ENCODE measurements around the gene WDFY4.

WDFY4 gene

DNA sequence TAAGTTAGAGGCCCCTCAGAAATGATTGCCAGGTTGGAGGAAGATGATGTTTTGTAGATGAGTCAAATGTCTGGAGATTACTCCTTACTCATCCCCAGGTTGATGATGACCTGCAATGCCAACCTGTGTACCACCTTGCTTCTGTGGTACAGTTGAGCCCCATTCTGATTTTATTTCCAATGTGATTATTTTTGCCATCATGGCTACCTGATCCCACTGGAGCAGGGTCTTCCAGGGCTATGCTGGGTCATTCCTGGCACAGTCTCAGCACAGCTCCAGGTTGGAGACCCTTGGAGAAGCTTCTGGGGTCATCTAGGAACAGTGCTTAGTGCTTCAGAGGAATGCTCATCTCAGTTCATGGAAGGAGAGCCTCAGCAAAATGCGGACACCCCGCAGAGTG lies 220.6 kb downstream of the WDFY4 start:
- DNase-seq (ENCODE audit: low read depth in 3 of 3), result no peak

GRCh38 chr10:48906841-48907240 lies 222.2 kb downstream of the WDFY4 start:
- no peak for DNase-seq (ENCODE audit: low read depth in 3 of 3)

DNA sequence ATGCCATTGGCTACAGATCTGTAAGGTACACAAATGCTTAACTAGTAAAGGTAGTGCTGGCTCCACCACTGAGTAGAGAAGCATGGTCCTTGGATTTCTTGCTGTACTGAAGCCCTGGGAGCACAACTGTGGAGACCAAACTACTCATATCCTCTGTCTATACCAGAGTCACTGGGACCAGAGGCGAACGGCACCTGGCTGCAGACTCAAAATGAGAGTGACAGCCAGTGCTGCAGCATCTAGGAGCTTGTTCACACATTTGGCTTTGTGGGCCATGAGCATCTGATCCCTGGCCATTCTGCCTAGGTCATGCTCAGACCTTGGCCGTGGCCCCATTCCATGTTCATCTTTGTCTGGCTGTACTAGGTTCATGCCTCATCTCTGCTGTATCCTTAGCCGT lies 223.1 kb downstream of the WDFY4 start:
- no peak for DNase-seq (ENCODE audit: low read depth in 3 of 3)

DNA sequence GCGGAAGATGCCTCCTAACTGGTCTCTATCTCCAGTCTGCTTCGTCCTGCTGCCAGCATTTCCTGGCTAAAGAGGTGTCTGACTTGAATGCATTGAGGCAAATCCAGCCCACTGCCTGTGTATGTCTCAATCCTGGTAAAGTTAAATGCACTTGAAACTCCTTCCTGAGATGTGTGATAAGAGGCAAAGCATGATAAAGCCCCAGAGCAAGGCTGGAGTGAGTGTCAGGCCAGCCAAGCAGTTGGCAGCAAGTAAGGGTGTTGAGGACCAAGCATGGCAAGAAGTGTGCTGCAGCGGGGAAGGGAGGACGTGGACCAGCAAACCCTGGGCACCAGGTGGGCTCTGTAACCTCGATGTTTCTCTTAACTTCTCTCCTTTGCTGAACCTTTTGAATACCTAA lies 225.9 kb downstream of the WDFY4 start:
- no peak for DNase-seq (ENCODE audit: low read depth in 3 of 3)

- no peak for DNase-seq (ENCODE audit: low read depth in 3 of 3)
Measured at GRCh38 chr10:48913674-48914073, 229.0 kb downstream of the WDFY4 start.

- no peak for DNase-seq (ENCODE audit: low read depth in 3 of 3)
Measured at GRCh38 chr10:48923748-48924147, 239.1 kb downstream of the WDFY4 start.

- DNase-seq (ENCODE audit: low read depth in 3 of 3), result no peak
Measured at GRCh38 chr10:48924988-48925387, 240.3 kb downstream of the WDFY4 start.

- no peak for DNase-seq (ENCODE audit: low read depth in 3 of 3)
Measured at GRCh38 chr10:48926255-48926654, 241.6 kb downstream of the WDFY4 start.

DNA sequence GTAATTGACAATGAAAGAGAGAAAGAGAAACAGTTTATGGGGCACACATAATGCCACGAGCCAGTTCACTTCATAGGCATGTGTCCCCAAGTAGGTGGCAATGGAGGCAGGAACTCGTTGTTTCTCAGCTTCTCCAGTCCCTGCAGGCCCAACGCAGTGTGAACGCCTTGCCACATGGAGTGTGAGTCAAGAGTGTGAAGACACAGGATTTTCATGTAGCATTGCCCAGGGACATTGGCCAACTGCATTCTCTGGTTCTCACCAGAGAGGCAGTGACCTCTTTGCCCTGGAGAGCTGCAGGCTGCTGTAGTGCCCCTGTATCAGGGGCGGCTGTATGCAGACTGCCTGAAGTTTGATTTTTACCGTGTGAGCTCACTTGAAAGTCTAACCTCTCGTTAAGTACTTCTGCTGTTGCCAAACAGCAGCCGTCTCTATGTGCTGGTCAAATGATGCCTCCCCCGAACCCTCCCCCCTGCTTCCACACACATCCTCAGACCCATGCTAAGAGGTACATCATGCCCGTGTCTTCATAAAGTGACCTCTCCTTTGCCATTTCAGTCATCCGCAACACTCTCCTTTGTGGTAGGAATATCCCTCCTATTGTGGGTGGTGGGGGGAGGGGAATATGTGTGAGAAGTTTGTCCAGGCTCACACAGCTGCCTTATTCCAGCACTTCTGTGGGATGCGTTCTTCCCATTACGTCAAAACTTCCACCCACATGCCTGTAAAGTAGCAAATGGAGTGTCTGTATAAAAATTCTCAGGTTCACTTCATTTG lies 242.3 kb downstream of the WDFY4 start:
- DNase-seq (ENCODE audit: low read depth in 3 of 3), result no peak

DNA sequence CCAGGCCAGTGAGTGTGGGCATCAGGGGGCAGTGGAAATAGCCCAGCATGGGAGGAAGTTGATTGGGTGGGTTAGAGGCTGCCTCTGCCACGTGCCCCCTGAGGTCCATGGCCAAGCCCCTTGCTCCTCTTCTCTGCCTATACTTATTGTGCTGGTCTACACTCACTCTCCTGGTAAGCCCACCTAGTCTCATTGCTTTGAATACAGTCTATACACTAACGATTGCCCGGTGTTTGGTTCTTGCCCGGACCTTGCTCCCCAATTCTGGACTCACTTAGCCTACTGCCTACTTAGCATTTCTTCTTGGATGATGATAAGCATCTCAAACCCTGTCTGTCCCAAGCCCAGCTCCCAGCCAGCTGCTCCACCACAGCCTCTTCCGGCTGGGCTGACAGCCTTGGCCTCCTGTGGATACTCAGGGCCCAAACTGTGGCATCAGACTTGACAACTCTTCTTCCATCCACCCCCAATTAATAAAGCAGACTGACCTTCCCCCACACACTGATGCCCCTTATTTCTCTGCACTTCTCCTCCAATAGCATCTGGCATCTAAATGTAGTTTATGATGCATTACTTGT lies 244.8 kb downstream of the WDFY4 start:
- no peak for DNase-seq (ENCODE audit: low read depth in 3 of 3)

- no peak for DNase-seq (ENCODE audit: low read depth in 3 of 3)
Measured at GRCh38 chr10:48931188-48931587, 246.5 kb downstream of the WDFY4 start.

DNA sequence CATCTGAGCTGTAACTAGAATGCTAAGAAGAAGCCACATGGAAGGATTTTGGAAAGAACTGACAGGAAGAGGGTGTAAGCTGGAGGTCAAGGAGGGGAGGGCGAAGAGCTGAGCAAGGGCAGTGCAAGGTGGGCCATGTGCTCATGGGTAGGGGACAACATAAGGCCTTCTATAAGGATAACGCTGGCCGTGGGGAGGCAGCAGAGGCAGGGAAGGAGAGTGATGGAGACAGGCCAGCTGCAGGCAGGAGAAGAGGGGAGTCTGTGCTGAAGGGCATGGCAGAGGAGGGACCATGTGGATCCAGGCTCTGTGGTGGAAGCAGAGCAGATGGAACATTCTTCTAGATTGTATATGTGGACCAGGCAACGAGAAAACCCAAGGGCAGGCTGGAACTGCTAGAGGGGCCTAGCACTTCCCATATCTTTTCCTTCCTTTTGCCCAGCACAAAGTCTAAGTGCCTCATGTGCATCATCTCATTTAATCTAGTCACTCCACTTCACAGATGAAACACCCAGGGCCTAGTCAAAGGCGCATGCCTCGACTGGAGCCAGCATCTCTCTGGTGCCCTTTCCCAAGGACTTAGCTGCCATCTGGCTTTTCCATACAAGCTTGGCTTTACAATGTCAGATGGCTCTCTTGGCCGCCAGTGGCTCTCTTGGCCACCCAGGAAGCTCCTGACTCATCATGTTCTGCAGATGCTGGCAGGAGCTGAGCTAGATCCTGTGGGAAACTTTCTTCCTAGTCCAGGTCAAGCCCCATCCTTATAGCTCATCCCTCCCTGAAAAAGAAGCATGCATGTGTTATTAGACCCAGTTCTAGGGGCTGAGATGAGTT lies 248.4 kb downstream of the WDFY4 start:
- no peak for DNase-seq (ENCODE audit: low read depth in 3 of 3)

DNA sequence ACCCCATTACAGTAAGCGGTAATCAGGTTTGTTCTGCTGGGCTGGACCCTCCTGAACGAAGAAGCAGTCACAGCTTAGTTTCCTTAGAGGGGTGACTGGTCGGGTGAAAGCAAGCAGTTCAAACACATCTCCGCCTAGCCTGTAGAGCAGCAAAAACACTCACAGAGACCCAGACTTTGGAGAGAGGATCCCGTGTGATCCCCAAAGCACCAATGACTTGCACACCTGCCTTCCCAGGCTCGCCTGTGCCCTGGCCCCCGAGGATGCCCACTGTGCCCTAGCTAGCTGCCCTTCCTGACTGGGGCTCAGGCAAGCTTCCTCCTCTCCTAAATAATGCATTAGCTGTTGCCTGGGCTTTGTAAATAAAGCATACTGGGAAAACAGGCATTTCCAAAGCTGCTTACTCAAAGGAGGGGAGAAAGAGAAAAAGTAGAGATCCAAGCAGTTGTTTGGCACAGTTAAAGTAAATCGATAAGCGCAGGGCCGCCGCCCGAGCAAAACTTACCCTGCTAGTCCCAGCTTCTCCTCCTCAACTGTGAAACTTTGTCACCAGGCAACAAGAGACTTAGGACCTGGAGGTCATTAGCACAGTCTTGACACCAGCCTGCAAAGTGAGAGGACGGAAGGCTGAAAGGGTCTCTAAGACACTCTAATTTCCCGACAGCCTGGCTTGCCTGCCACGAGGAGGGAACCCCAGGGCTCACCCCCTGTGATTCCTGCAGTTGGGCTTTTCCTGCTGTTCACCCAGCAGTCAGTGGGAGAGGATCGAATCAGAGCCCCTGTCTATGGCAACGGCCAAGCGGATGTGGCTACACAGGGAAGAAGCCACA lies 250.2 kb downstream of the WDFY4 start:
- DNase-seq (ENCODE audit: low read depth in 3 of 3), result no peak

- DNase-seq (ENCODE audit: low read depth in 3 of 3), result no peak
Measured at GRCh38 chr10:48935577-48935976, 250.9 kb downstream of the WDFY4 start.

DNA sequence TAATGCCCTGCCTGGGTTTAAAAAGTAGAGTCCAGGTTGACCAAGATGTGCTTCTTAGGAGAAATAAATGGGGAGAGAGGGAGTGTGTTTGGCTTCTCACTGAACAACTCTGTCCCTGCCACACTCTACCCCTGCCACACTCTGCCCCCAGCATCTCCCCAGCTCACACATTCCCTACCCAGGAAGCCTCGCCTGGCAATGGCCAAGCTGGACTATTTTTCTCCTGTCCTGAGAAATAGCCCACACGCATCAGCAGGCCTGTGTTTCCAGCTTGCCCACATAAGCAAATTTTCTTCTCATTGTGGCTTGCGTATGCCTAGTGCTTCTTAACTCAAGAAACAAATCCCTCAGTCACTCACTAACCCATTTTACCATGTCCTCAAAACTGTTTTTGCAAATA lies 253.1 kb downstream of the WDFY4 start:
- DNase-seq (ENCODE audit: low read depth in 3 of 3), result no peak

GRCh38 chr10:48938281-48938680 lies 253.6 kb downstream of the WDFY4 start:
- DNase-seq (ENCODE audit: low read depth in 3 of 3), result no peak

GRCh38 chr10:48938990-48939536 lies 254.4 kb downstream of the WDFY4 start:
- DNase-seq (ENCODE audit: low read depth in 3 of 3), result no peak

DNA sequence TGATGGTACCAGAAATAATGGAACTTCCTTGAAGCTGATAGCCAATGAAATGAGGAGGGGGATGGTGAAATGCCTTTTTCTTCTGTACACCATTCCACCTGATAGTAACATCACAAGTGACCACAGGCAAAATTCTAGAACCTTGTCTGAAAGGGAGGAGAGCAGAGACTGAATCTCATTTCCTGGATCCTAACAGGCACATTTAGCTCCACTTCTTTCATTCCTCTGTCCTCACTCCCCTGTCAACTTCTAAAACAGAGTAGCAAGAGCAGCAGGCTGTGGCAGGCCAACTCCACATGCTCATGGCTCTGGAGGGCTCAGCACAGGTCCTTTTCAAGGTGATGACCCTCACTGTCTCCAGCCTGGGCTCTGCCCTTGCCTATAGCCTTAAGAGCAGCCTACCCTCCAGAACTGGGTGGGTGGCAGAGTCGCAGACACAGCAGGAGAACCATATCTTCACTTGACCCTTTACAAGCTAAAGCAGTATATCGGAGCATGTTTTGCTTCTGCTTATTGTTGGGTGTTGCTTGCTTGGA lies 255.2 kb downstream of the WDFY4 start, which contains the start of gene LRRC18:
Gene LRRC18, minus strand, starts transcription at position 51 of the 536 bp plus-strand sequence. CDS start 25,685 bp downstream, outside the sequence.
- DNase-seq (ENCODE audit: low read depth in 3 of 3), result no peak

- no peak for DNase-seq (ENCODE audit: low read depth in 3 of 3)
Measured at GRCh38 chr10:48940372-48940771, 255.7 kb downstream of the WDFY4 start.

DNA sequence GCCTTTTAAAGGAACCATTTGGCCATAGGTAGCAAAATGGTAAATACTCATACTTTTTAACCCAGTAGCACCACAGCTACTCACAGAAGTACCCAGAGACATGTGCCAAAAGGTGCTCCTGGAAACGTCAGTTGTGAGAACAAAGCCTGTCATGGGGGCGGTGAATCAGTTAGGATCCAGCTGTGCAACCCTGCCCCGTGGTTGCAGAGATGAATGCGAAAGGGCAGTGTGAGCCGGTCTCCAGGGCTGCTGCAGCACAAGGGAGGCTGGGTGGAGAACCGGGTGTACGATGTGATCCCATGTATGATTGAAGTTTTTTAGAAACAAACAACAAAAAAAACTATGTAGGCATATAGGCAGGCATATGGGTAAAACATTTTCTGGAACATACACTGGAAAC lies 256.3 kb downstream of the WDFY4 start:
- no peak for DNase-seq (ENCODE audit: low read depth in 3 of 3)

GRCh38 chr10:48941427-48942075 lies 256.9 kb downstream of the WDFY4 start:
- no peak for DNase-seq (ENCODE audit: low read depth in 3 of 3)
